HG02678 (cell line): ENCODE data around the gene HBE1.
"Not testable (repeated sequence)": the region's sequence is repeated elsewhere in the genome, so short reads cannot be mapped to it uniquely, and the experiment has no call there.

ENCODE experiments used
- ATAC-seq: cut with Tn5 transposase; IDR thresholded peaks from one replicate; pipeline ENCODE4 v1.9.1; 2021; ENCODE audit warnings: mild to moderate bottlenecking, moderate library complexity; ENCODE audit not compliant: unreplicated experiment

HBE1 gene

DNA sequence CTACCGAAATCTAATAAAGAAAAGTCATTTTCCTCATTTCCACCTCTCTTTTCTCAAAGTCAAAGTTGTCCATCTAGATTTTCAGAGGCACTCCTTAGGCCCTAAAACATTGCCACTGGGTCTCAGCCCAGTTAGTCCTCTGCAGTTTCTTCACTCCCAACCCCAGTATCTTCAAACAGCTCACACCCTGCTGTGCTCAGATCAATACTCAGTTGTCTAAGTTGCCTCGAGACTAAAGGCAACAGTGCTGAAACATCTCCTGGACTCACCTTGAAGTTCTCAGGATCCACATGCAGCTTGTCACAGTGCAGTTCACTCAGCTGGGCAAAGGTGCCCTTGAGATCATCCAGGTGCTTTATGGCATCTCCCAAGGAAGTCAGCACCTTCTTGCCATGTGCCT, 15.7 kb downstream of the HBE1 start:
- ATAC-seq, result not testable (repeated sequence)

DNA sequence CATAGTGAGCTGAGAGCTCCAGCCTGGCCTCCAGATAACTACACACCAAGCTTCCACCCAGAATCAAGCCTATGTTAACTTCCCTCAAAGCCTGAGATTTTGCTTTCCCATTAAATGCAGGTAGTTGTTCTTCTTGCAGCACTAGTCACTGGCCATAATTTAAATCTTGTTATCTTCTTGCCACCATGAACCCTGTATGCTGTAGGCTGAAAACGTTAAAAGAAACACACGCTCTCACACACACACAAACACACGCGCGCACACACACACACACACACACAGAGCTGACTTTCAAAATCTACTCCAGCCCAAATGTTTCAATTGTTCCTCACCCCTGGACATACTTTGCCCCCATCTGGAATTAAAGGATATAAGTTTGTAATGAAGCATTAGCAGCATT, 16.3 kb downstream of the HBE1 start:
- ATAC-seq, result not testable (repeated sequence)

DNA sequence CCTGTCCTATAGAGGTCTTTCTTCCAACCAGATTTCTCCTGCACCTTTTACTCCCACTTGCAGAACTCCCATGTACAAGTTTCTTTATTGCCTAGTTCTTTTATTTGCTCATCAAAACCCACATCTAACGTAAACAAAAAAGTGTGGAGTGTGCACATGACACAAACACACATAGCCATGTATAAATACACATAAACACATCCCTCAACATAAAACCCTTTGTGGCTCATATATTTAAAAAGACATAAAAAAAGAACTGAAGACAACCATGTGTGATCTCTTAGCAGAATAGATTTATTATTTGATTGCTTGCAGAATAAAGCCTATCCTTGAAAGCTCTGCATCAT, 16.9 kb downstream of the HBE1 start:
- no peak for ATAC-seq

DNA sequence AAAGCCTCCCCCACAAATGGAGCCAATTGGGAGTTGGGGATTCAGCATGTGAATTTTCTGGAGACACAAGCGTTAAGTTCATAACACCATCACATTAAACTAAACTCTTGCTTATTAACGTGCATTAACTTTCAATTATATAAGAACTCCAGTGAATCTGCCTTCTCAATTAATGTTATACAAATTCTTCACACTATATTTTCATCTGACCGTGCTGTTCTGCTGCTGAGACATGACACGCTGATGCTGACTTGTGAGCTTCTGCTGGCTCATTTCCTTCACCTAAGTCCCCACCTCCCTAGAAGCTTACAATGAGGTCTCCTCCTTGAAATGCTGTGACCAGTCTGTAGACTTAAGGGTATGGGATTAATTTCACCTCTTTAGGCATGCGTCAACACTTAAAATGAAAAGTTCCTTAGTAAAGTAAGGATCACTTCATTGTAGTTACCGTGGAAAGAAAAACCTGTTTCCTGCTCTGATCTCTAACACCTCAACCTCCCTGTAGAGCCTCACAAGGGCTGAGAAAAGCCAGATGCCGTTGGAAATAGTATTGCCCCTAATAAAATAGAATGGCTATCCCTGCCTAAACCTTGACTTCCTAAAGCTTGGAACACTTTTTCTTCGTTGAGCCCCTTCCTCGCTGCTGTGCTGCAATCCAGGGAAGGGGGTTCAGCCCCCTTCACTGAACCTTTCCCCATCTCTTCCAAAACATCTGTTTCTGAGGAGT, 17.4 kb downstream of the HBE1 start:
- ATAC-seq, result no peak

DNA sequence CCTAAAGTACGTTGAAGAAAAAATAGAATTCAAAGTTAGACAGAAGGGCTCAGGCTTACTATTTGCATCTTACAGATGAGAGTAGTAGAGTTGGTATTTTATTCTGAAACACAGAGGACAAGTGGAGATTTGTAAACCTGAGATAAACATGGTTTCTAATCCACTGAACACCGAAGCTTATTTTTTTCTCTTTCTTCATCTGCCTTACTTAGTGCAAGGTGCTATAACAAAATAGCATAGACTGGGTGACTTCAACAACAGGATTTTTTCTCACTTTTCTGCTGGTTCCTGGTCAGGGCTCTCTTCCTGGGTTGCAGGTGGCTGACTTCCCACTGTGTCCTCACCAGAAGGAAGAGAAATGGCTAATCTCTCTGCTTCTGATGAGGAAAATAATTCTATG, 18.0 kb downstream of the HBE1 start:
- ATAC-seq, result no peak

DNA sequence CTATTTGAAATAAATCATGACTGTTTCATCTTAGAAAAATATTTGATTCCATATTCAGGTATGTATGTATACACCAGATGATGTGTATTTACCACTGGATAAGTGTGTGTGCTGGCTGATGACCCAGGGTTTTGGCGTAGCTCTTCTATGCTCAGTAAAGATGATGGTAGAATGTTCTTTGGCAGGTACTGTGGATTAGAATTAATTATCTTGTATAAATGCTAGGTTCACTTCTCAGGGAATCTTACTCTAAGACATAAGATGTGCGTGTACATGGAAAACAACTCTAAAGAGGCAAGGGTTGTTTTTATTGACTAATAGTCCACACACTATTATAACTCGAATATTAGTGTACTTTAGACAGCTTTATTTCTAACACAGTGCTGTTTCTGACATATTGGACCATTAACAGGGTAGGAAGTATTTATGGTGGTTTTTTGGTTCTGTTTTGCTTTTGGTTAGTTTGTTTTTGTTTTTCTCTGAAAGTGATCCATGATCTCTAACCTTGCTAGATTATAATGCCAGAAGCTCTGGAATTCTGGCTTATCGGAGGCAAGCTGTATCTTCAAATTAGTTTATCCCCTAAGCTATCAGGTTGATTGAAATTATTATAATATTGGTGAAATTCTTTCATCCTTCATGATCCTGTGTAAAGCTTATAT, 19.1 kb downstream of the HBE1 start:
- ATAC-seq, result no peak

DNA sequence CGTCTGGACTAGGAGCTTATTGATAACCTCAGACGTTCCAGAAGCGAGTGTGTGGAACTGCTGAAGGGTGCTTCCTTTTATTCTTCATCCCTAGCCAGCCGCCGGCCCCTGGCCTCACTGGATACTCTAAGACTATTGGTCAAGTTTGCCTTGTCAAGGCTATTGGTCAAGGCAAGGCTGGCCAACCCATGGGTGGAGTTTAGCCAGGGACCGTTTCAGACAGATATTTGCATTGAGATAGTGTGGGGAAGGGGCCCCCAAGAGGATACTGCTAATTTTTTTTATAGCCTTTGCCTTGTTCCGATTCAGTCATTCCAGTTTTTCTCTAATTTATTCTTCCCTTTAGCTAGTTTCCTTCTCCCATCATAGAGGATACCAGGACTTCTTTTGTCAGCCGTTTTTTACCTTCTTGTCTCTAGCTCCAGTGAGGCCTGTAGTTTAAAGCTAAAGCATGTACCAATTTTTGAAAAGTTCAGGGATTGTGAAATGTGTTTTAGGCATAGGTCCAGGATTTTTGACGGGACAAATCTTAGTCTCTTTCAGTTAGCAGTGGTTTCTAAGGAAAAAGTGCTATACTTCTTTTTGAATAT, 19.8 kb downstream of the HBE1 start, which contains the start of gene HBG1:
HBG1 (minus strand) TSS at position 51 of the 590 bp plus-strand sequence. CDS start 53 bp downstream, outside the sequence.
- ATAC-seq, result not testable (repeated sequence)

DNA sequence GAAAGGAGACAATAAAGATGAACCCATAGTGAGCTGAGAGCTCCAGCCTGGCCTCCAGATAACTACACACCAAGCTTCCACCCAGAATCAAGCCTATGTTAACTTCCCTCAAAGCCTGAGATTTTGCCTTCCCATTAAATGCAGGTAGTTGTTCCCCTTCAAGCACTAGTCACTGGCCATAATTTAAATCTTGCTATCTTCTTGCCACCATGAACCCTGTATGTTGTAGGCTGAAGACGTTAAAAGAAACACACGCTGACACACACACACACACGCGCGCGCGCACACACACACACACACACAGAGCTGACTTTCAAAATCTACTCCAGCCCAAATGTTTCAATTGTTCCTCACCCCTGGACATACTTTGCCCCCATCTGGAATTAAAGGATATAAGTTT, 21.2 kb downstream of the HBE1 start:
- ATAC-seq, result not testable (repeated sequence)

DNA sequence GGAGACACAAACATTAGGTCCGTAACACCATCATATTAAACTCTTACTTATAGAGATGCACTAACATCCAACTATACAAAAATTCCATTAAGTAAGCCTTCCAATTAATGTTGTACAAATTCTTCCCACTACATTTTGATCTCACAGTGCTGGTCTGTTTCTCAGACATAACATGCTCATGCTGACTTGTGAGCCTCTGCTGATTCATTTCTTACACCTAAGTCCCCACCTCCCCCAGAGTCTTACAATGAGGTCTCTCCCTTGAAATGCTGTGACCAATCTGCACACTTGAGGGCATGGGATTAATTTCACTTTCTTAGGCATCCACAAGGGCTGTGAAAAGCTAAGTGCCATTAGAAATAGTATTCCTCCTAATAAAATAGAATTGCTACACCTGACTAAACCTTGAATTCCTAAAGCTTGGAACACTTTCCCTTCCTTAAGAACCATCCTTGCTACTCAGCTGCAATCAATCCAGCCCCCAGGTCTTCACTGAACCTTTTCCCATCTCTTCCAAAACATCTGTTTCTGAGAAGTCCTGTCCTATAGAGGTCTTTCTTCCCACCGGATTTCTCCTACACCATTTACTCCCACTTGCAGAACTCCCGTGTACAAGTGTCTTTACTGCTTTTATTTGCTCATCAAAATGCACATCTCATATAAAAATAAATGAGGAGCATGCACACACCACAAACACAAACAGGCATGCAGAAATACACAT, 22.1 kb downstream of the HBE1 start:
- ATAC-seq, result no peak

DNA sequence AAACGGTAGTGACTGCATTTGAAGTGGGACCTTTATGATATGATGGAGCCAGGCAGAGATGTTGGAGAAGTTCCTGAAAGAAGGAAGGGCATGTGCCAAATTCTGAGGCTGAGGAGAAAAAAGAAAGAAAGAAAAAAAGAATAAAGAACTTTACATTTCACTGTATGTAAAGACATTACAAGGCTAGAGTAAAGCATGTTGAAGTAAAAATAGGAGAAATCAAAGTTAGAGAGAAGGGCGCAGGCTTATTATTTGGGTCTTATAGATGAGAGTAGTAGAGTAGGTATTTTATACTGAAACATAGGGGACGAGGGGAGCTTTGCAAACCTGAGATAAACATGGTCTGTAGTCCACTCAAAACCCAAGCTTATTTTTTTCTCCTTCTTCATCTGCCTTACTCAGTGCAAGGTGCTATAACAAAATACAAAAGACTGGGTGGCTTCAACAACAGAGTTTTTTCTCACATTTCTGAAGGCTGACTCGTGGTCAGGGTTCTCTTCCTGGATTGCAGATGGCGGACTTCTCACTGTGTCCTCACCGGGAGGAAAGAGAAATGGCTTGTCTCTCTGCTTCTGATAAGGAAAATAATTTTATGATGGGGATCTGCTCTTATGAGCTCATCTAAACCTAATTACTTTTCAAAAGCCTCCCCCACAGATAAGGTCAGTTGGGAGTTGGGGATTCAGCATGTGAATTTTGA, 22.8 kb downstream of the HBE1 start:
- ATAC-seq, result no peak

DNA sequence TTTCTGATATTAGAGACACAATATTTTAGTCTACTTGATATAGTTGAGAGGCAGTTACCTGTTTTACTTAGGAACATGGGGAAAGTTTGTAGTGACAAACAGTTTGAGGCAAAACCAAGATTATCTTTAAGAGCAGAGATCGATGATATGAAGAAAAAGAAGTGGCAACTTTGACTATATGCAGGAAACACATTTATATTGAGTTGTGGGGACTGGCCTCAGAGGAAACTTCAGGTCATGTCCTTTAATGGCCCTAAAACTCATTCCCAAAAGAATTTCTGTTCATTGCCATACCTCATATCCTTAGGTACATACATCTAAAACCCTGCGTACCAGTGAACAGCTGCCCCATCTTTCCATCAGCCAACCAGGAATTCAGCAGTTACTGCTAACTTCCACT, 24.6 kb downstream of the HBE1 start:
- ATAC-seq, result no peak

DNA sequence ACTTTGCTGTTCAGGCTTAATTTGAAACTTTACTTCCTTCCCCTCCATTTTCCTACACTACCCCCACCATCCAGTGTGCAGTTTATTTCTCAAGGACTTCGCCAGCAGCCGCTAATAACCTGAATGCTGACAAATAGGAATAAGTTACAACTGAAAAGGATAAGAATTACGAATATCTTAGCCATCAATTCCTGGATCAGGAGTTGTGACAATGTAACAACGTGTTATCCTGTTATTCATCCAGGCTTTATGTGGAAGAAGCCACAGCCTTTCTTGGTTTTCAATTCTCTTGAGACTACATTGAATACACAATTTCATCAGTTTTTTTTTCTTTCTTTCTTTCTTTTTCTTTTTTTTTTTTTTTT, 25.9 kb downstream of the HBE1 start:
- no peak for ATAC-seq

DNA sequence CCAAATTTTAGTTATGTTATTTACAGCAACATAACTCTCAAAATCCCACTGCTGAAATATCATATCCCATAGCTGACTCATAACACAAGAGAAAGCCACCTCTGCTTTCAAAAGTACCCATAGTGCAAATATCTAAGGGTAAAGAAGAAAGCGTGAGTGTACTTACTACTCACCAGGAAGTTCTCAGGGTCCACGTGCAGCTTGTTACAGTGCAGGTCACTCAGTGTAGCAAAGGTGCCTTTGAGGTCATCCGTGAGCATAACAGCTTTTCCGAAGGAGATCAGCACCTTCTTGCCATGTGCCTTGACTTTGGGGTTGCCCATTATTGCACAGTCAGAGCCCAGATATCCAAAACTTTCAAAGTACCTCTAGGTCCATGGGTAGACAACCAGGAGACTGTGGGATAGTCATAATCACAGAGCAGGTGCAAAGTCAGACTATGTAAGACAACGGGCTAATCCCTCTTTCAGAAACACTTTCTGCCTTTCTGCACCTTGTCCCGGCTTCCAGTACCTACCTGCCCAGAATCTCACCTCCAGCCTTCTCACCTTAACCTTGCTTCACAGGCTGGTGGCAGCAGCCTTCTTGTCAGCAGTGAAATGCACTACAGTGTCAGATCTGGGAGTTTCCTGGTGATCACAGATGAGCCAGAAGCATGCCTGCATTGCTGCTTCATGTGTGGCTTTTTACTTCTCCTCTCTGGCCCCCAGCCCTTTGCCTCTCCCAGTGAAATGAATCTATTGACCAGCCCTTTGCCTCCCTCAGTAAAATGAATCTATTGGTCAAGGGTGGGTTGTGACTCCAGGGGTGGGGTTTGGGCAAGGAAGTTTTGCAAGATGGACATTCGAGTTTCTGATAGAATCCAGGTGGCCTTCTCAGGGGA, 26.6 kb downstream of the HBE1 start:
- peak; percentile 67 for ATAC-seq

DNA sequence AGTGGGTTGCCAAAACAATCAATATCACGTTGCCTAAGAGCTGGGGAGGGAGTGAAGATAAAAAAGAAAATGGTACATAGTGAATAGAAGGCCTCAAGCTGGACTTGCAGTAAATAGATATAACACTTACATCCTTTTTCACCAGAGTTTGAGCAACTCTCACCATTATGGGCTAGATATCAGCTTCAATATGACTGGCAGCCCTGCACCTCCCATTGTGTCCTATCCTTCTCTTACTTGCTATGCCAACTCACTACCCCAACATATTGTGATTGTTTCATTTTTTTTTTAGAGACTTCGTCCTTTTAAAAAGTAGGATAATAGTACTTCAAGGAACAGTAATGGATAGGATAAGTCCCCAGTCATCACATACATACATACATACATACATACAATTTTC, 27.5 kb downstream of the HBE1 start:
- no peak for ATAC-seq

DNA sequence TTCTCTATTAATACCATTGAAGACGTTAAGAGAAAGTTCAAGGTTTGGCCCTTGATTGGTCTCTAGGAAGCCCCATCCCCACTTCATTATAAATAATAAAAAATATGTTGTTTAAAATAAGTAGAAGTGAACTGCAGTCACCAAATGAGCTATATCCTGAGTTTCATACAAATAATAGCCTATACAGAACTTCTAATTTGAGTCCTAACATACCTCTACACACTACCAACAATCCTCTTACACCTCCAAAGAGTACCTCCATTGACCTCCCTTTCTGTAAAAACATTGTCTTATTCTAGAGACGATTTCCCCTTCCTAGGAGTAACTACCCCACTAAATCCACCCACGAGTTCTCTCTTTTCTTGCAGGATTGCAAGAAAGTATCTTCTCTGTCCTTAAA, 28.3 kb downstream of the HBE1 start:
- ATAC-seq, result no peak

DNA sequence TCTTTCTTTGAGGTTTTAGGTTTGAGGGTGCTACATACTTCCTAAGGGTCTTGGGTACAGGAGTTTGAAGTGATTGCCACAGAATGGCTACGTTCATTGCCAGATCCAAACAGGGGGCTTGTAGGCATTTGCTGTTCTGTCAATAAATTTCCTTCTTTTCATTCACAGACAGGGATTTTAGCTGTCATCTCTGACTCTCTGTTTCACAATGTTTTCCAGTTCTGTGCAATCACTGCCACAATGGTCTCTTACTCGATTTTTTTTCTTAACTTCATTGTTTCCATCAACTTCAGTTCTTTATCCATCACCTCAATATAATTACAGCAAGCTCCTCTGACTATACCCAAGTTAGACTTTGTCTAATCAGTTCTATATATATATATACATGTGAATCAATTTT, 29.3 kb downstream of the HBE1 start:
- ATAC-seq, result no peak

DNA sequence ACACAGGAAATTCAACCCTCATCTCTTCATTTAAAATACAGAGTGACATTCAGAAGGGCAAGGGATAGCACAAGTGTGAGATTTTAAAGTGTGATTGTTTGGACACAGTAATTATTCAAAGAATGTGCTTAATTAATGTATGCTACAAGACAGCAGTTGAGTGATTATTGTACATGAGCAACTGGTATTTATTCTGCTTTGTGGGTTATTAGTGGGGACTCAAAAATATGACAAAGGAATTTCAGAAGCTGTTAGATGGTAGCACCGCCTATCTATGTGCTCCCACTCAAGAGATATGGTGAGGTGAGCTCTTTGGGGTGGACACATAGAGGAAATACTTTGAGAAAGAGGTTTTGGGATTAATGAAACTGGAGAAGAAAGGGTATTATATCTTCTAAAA, 29.7 kb downstream of the HBE1 start:
- ATAC-seq, result no peak

DNA sequence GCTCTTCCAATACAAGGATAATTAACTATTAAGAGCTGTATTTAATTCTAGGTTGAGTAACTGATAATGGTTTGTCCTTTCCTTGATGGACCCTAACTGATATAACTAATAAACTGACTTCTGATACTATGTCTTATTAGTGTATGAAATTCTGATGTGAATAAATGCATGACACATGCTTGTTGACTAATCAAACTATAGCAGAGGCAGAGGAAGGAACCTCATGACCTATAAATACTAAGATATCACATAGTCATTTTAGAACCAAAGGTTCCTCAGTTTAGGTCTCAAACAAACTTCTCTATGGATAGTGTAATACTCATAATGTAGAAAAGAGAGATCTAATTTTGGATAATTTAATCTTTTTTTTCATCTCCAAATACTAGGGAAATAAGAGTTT, 30.7 kb downstream of the HBE1 start:
- no peak for ATAC-seq

DNA sequence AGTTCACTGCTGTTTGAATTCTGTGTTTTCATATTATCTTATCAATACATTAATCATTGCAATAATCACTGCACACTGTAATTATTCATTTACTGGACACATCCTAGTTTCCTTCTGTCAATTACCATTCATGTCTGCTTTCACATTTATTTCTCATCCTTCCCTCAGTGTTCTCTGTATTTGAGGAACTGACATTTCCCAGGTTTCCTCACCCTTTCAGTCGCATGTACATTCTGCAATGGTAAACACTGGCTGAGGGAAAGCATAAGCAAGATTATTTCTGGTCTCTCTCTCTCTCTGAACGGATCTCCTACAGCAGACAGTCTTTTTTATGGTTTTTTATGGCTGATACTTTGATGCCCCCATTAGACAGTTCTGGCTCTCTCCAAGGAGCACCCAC, 31.3 kb downstream of the HBE1 start:
- ATAC-seq, result no peak

DNA sequence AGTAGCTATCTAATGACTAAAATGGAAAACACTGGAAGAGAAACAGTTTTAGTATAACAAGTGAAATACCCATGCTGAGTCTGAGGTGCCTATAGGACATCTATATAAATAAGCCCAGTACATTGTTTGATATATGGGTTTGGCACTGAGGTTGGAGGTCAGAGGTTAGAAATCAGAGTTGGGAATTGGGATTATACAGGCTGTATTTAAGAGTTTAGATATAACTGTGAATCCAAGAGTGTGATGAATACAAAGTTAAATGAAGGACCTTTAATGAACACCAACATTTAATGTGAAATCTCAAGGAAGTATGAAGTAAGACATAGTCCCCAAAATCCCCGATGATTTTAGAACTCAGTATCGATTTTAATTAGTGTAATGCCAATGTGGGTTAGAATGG, 32.3 kb downstream of the HBE1 start:
- ATAC-seq, result no peak
